Renal cortical epithelial cell (primary cell): ENCODE measurements around the gene ANKS1A. TPM values are rescaled to one million over a fixed set of nuclear protein-coding genes. Genes with fewer than 3 reads are reported as not detected.

Source experiments
- DNase-seq: peaks from one replicate; pipeline ENCODE4 v3.0.0-alpha.2; 2011; ENCODE audit warnings: low read depth
- total RNA-seq: library from RNA; depleted of rRNA; stranded (reverse); fragments of >200 nt; gene quantifications from 2 replicates; pipeline ENCODE4 v1.2.3, GENCODE V29; 2014

Gene ANKS1A
- total RNA-seq, 1 donor from 2014 or later: 24.5 TPM

DNA sequence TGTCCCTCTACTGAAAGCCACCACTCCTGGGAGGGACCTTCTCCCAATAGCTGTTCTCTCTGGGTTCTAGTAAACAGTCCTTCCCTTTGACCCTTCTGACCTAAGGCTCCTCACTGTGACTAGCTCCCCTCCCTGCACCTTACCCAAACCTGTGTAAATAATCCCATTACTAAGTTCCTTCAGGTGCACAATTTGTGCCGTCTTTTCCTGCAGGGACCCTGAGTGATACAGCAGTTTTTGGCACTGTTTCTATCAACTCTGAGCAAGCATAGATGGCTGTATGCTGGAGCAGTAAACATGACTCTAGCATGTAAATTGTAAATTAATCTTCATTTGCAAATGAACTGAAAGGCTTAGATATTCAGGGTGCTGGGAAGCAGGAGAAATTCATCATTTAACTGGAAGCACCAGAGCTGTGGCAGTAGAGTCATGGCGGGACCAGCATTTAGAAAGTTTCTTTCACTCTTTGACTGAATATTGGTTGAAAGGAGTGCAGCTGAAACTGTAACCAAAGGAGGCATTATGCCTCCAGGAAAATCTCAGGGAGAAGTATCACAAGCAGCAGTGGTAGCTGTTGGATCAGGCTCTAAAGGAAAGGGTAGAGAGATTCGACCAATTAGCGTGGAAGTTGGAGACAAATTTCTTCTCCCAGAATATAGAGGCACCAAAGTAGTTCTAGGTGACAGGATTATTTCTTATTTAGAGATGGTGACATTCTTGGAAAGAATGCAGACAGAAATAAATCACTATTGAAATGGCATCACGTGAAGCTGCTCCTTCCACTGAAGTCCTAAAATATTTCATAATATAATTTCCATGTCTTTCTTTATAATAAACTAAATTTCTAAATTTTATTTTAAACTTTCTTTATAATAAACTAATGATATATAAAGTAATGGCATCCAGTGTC lies 134.3 kb downstream of the ANKS1A start:
- DNase-seq: no peak

GRCh38 chr6:35024551-35025054 lies 135.5 kb downstream of the ANKS1A start:
- DNase-seq: peak; percentile 82

GRCh38 chr6:35025232-35026188 lies 136.5 kb downstream of the ANKS1A start:
- no peak for DNase-seq

- DNase-seq: no peak
These were observed 137.6 kb downstream of the ANKS1A start for GRCh38 chr6:35026434-35027222.

DNA sequence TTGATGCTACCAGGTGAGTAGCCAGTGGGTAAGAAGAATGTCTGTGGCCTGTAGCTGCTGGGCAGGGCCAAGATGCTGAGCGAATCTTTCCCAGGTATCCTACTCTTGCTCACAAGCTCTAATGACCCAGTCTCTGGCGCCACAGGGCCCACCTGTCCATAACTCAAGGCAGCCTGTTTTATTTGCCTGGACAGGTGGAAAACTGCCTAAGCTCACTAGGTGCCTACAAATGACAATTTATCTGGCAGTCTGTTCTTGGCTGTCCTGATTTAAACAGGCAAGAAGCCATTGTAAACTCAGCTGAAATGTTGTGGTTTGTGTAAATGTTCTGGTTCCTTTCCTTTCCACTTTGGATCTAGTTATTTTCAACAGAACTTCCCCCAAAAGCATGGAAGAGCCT lies 138.8 kb downstream of the ANKS1A start:
- DNase-seq: no peak

- DNase-seq: no peak
These were observed 140.0 kb downstream of the ANKS1A start for GRCh38 chr6:35028781-35029769.

DNA sequence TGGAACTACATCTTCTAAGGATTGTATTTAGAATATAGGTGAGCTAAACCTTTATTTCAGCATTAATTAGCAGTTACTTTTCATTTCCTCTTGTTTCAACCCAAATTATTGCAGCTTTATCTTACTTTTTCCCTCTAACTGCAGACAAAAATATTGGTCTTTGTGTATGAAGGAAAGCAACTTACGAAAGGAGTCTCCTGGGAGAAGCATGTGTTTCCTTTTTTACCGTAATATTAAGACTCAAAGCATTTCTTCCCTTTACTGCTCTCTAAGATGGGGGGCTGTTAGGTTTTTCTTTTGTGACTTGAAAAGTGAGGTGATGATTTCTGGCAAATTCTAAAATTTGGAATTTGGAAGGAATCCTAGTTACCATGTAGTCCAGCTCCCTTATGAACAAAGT lies 141.0 kb downstream of the ANKS1A start:
- DNase-seq: no peak

GRCh38 chr6:35031611-35032529 lies 142.8 kb downstream of the ANKS1A start:
- no peak for DNase-seq

DNA sequence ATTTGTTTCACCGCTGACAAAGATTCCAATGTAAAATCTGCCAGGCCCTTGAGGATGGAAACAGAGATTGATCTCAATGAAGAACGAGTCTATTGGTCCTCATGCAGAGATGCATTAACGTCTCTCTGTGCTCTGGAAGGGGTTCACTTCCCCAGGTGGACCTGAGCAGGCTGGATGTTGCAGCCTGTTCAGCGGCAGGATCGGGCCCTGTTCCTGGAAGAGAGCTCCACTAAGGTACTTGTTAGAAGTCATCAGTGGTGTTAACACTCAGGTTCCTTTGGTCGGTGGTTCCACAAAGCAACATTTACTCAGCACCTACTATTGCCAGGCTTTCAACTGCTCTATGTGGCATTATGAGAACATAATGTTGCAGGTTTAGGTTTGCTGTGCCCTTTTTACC lies 144.6 kb downstream of the ANKS1A start:
- DNase-seq: no peak

GRCh38 chr6:35034411-35035191 lies 145.5 kb downstream of the ANKS1A start:
- DNase-seq: no peak

- no peak for DNase-seq
These were observed 146.5 kb downstream of the ANKS1A start for GRCh38 chr6:35035481-35036030.

DNA sequence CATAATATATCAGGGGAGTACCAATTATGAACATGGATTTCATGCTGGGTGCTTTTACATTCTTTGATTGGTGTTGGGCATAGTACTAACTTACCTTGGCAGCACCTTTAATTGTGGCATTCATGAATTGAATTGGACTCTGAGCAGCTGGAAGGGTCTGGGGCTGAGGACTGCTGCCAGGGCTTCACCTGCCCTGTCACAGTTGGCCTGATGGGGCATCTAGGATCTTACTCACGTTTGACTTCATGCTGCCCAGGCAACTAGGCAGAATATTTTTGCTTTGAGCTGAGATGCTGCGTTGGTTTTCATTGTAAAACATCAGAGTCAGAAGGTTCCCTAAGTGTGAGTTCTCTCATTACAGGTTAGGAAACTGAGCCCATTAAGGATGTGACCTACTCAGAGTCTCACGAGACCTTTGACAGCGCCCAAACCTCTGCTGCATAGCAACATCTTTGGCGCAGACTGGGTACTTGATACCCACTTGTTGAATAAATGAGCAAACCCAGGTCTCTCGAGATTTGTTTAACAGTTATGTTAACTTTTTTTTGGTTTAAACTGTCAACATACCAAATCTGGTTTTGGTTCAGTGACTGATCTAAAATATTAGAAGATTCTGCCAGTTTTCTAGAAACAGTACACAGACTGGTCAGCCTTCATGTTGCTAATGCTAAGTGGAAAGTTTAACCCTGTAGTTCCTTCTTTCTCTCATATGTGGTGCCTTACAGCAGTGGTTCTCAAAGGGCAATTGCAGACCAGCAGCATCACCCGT lies 147.2 kb downstream of the ANKS1A start:
- no peak for DNase-seq

- DNase-seq: no peak
These were observed 148.0 kb downstream of the ANKS1A start for GRCh38 chr6:35036828-35037663.

- no peak for DNase-seq
These were observed 148.6 kb downstream of the ANKS1A start for GRCh38 chr6:35037664-35038038.

- DNase-seq: no peak
These were observed 149.0 kb downstream of the ANKS1A start for GRCh38 chr6:35038076-35038475.

DNA sequence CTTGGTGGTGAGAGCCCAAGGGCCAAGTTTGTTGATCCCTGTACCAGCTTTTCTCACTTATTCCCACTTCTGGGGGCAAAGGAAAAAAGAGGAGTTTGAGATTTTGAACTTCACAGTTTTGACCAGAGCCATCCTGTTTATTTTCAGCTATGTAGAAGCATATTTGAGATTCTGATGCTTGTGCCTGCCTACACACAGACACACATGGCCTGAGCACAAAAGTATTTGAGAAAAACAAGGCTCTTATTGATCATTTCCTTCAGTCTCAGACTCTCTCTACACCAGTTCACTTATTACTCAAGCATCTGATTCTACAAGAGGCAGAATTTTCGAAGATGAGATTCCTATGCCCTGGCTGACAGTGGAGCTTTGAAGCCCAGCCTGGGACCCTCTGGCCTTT lies 151.3 kb downstream of the ANKS1A start:
- no peak for DNase-seq
